Hepatocyte (in vitro differentiated cells): ENCODE measurements around the gene THEMIS2.

Experiments used
- CTCF ChIP-seq: fragments of 200-600 bp; sonication (generic); IDR thresholded peaks from 2 replicates; pipeline ENCODE4 v1.5.1; 2016; ENCODE audit warnings: antibody characterized with exemption, mild to moderate bottlenecking; ENCODE audit not compliant: poor library complexity
- EZH2 ChIP-seq: fragments of 200-600 bp; sonication (generic); IDR thresholded peaks from 2 replicates; pipeline ENCODE4 v1.6.1; 2016; ENCODE audit warnings: antibody characterized with exemption, mild to moderate bottlenecking, borderline replicate concordance
- EZH2phosphoT487 ChIP-seq: fragments of 200-600 bp; sonication (generic); IDR thresholded peaks from one replicate; pipeline ENCODE4 v1.6.1; 2018; ENCODE audit warnings: antibody characterized with exemption, mild to moderate bottlenecking, low read depth, moderate library complexity; ENCODE audit not compliant: unreplicated experiment, severe bottlenecking

- TF ChIP-seq CTCF = no peak
- TF ChIP-seq EZH2phosphoT487 = no peak
- no peak for TF ChIP-seq EZH2
These were observed 4.7 kb downstream of the THEMIS2 start for GRCh38 chr1:27877115-27877416.
